CD14-positive monocyte (primary cell): ENCODE results near the gene OTX1. TPM values are rescaled to one million over a fixed set of nuclear protein-coding genes. Genes with fewer than 3 reads are reported as not detected.

Source experiments
- DNase-seq, 3 donors: peaks; one replicate each; pipeline ENCODE4 v3.0.0-alpha.2; 2011 to 2022
- H2AFZ ChIP-seq: 2 replicates; pipeline ENCODE4 v1.6.0; 2012; ENCODE audit warnings: mild to moderate bottlenecking, low read depth, low read length, inconsistent platforms; ENCODE audit not compliant: insufficient read depth, poor library complexity, severe bottlenecking
- H3K27ac ChIP-seq, 2 donors: 1 replicate in 1 of 2; 2 replicates in 1 of 2; pipeline ENCODE4 v1.5.1; 2012 to 2013; ENCODE audit warnings: low read length in 2 of 2, control low read depth in 1 of 2, inconsistent platforms in 1 of 2, low read depth in 1 of 2, mild to moderate bottlenecking in 1 of 2
- H3K27me3 ChIP-seq, 2 donors: one replicate each; pipeline versions ENCODE4 v1.6.0 to v1.6.1; 2011 to 2013; ENCODE audit warnings: low read length in 2 of 2; ENCODE audit not compliant: control insufficient read depth in 2 of 2, insufficient read depth in 2 of 2
- H3K36me3 ChIP-seq, 2 donors: replicated peaks in 1 of 2; 1 replicate in 1 of 2; 2 replicates in 1 of 2; pipeline versions ENCODE4 v1.5.1 to v1.6.1; 2012 to 2013; ENCODE audit warnings: low read length in 2 of 2, control low read depth in 1 of 2, inconsistent platforms in 1 of 2, mild to moderate bottlenecking in 1 of 2; ENCODE audit not compliant: insufficient read depth in 2 of 2, control insufficient read depth in 1 of 2
- H3K4me1 ChIP-seq, 2 donors: 1 replicate in 1 of 2; 2 replicates in 1 of 2; pipeline versions ENCODE4 v1.5.1 to v1.6.1; 2012 to 2013; ENCODE audit warnings: low read length in 2 of 2, control low read depth in 1 of 2, inconsistent platforms in 1 of 2, mild to moderate bottlenecking in 1 of 2, moderate library complexity in 1 of 2; ENCODE audit not compliant: insufficient read depth in 2 of 2, control insufficient read depth in 1 of 2
- H3K4me2 ChIP-seq: replicated peaks from 2 replicates; pipeline ENCODE3; 2012; ENCODE audit warnings: low read length, moderate library complexity, mild to moderate bottlenecking; ENCODE audit not compliant: poor library complexity, severe bottlenecking; ENCODE audit errors: extremely low read depth
- H3K4me3 ChIP-seq, 3 experiments: fragments of 200-600 bp in 1 of 3; sonication (generic) in 1 of 3; replicated peaks in 1 of 3; 1 replicate in 2 of 3; 2 replicates in 1 of 3; pipeline ENCODE4 v1.5.1; 2011 to 2013; ENCODE audit warnings: low read length in 3 of 3, mild to moderate bottlenecking in 3 of 3, control low read depth in 2 of 3, low read depth in 2 of 3, inconsistent platforms in 1 of 3, moderate library complexity in 1 of 3
- H3K79me2 ChIP-seq: 2 replicates; pipeline ENCODE4 v1.6.0; 2012; ENCODE audit warnings: mild to moderate bottlenecking, control low read depth, inconsistent platforms, low read length, moderate library complexity; ENCODE audit not compliant: insufficient read depth
- H3K9ac ChIP-seq: 2 replicates; pipeline ENCODE4 v1.6.0; 2017; ENCODE audit warnings: low read length, mild to moderate bottlenecking; ENCODE audit not compliant: insufficient read depth, poor library complexity, severe bottlenecking
- H3K9me3 ChIP-seq, 2 donors: replicated peaks in 1 of 2; 1 replicate in 1 of 2; 2 replicates in 1 of 2; pipeline versions ENCODE4 v1.5.1 to v1.6.1; 2012 to 2013; ENCODE audit warnings: low read length in 2 of 2, control low read depth in 1 of 2; ENCODE audit not compliant: control insufficient read depth in 1 of 2, insufficient read depth in 1 of 2
- H4K20me1 ChIP-seq: 2 replicates; pipeline ENCODE4 v1.6.0; 2012; ENCODE audit warnings: mild to moderate bottlenecking, low read length, control low read depth, moderate library complexity; ENCODE audit not compliant: insufficient read depth
- H3K27ac Mint-ChIP-seq, 7 donors: one replicate each; pipeline ENCODE4 v1.8.0; 2020; ENCODE audit warnings: mild to moderate bottlenecking in 7 of 7, mixed read lengths in 7 of 7, moderate library complexity in 6 of 7, inconsistent platforms in 2 of 7
- H3K27me3 Mint-ChIP-seq, 3 donors: one replicate each; pipeline ENCODE4 v1.8.0; 2021 to 2022; ENCODE audit warnings: low read depth in 3 of 3, mild to moderate bottlenecking in 3 of 3, mixed read lengths in 3 of 3, moderate library complexity in 3 of 3, inconsistent platforms in 1 of 3
- H3K36me3 Mint-ChIP-seq, 2 donors: one replicate each; pipeline ENCODE4 v1.8.0; 2020; ENCODE audit warnings: mixed read lengths in 2 of 2, inconsistent platforms in 1 of 2, mild to moderate bottlenecking in 1 of 2
- H3K4me1 Mint-ChIP-seq: one replicate; pipeline ENCODE4 v1.8.0; 2020; ENCODE audit warnings: mild to moderate bottlenecking, mixed read lengths
- H3K4me3 Mint-ChIP-seq, 2 donors: one replicate each; pipeline ENCODE4 v1.8.0; 2020; ENCODE audit warnings: mild to moderate bottlenecking in 2 of 2, mixed read lengths in 2 of 2, moderate library complexity in 1 of 2
- H3K9me3 Mint-ChIP-seq, 7 donors: one replicate each; pipeline ENCODE4 v1.8.0; 2020 to 2022; ENCODE audit warnings: mixed read lengths in 7 of 7, mild to moderate bottlenecking in 6 of 7, moderate library complexity in 6 of 7, inconsistent platforms in 2 of 7
- WGBS: methylation state at CpG from one replicate; pipeline ENCODE4 v1.1.5; 2013; ENCODE audit warnings: missing lambda C conversion rate; ENCODE audit not compliant: insufficient coverage; 5-methylcytosine and 5-hydroxymethylcytosine counted together
- intact Hi-C, 2 donors: fragments of 100-400 bp; cut with micrococcal nuclease; formaldehyde crosslinking; loops; one replicate each; pipeline versions ENCODE4 v1.15.0 to v1.15.1; 2023
- polyA plus RNA-seq, 3 donors: library from polyadenylated mRNA; depleted of rRNA in 1 of 3; unstranded in 2 of 3; stranded (reverse) in 1 of 3; fragments of 300-500 nt in 2 of 3; fragments of >200 nt in 1 of 3; fragmentation: Illumina TruSeq in 2 of 3; gene quantifications; 1 replicate in 2 of 3; 2 replicates in 1 of 3; pipeline ENCODE4 v1.2.3, GENCODE V29; 2012 to 2021
- TF ChIP-seq, protein P1 (sequence below): fragments of 200-600 bp; IDR thresholded peaks from one replicate; pipeline ENCODE4 v1.8.0; 2022; ENCODE audit warnings: antibody characterized with exemption, mild to moderate bottlenecking

The OTX1 gene
- polyA plus RNA-seq, 3 donors: not detected

DNA sequence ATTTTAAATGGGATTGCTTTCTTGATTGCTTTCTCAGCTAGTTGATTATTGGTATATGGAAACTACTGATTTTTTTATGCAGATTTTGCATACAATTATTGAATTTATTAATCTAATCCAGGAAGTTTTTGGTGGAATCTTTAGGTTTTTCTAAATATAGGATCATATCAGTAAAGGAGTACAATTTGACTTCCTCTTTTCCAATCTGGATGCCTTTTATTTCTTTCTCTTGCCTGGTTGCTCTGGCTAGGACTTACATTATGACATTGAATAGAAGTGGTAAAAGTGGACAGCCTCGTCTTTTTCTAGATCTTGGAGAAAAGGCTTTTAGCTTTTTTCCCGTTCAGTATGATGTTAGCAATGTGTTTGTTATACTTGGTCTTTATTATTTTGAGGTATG lies 51.3 kb downstream of the OTX1 start:
- Histone ChIP-seq H3K4me3 (no peak overlapping the region), H3K4me1 (no peaks in the 10 kb centered on the region), H4K20me1 (no peaks in the 10 kb centered on the region), H3K9me3 (peaks cover 14 to 22% of the 10 kb centered on the region in 2 donors), H2AFZ (no peak overlapping the region), H3K4me2 (no peak overlapping the region), H3K79me2 (no peaks in the 10 kb centered on the region), H3K9ac (no peak overlapping the region), H3K36me3 (no peaks in the 10 kb centered on the region), H3K27me3 (no peaks in the 10 kb centered on the region), H3K27ac (no peak overlapping the region)
- TF ChIP-seq, protein P1, sequence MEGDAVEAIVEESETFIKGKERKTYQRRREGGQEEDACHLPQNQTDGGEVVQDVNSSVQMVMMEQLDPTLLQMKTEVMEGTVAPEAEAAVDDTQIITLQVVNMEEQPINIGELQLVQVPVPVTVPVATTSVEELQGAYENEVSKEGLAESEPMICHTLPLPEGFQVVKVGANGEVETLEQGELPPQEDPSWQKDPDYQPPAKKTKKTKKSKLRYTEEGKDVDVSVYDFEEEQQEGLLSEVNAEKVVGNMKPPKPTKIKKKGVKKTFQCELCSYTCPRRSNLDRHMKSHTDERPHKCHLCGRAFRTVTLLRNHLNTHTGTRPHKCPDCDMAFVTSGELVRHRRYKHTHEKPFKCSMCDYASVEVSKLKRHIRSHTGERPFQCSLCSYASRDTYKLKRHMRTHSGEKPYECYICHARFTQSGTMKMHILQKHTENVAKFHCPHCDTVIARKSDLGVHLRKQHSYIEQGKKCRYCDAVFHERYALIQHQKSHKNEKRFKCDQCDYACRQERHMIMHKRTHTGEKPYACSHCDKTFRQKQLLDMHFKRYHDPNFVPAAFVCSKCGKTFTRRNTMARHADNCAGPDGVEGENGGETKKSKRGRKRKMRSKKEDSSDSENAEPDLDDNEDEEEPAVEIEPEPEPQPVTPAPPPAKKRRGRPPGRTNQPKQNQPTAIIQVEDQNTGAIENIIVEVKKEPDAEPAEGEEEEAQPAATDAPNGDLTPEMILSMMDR: no peak
- H3K27ac Mint-ChIP-seq: no peak overlapping the region
- no peak overlapping the region for H3K4me3 Mint-ChIP-seq
- no peaks in the 10 kb centered on the region for H3K4me1 Mint-ChIP-seq
- H3K27me3 Mint-ChIP-seq: peaks cover 2 to 4% (median 3%) of the 10 kb centered on the region in 3 donors
- H3K9me3 Mint-ChIP-seq: peaks cover 20 to 30% (median 26%) of the 10 kb centered on the region in 7 donors
- DNase-seq: no peak
- no peaks in the 10 kb centered on the region for H3K36me3 Mint-ChIP-seq
- WGBS: no CpG with 5 or more reads among the region's 2 CpGs
- intact Hi-C loops: no loop called here

DNA sequence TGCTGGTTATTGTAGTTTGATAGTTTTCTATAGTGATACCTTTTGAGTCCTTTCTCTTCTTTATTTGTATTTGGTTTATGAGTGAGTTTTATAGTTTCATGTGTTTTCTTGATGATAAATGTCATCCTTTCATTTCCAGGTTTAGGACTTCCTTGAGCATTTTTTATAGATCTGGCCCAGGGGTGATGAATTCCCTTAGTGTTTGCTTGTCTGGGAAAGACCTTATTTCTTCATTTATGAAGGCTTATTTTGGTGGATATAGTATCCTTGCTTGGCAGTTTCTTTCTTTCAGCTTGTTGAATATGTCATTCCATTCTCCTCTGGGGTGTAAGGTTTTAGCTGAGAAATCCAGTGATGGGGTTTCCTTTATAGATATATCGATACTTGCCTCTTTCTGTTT lies 53.9 kb downstream of the OTX1 start:
- WGBS: no CpG with 5 or more reads among the region's 1 CpG
- TF ChIP-seq, protein P1: no peak
- H3K4me1 Mint-ChIP-seq: no peaks in the 10 kb centered on the region
- intact Hi-C loops: no loop called here
- H3K36me3 ChIP-seq: no peaks in the 10 kb centered on the region
- H3K4me2 ChIP-seq: no peak overlapping the region
- DNase-seq: no peak
- H3K27me3 ChIP-seq: no peaks in the 10 kb centered on the region
- no peak overlapping the region for H3K27ac ChIP-seq
- H3K9ac ChIP-seq: no peak overlapping the region
- no peaks in the 10 kb centered on the region for H3K79me2 ChIP-seq
- peaks cover 20 to 30% (median 24%) of the 10 kb centered on the region in 7 donors for H3K9me3 Mint-ChIP-seq
- H3K9me3 ChIP-seq: peaks cover 16 to 22% of the 10 kb centered on the region in 2 donors
- H3K27ac Mint-ChIP-seq: no peak overlapping the region
- H3K4me3 ChIP-seq: no peak overlapping the region
- H3K4me1 ChIP-seq: no peaks in the 10 kb centered on the region
- peaks cover 2 to 4% (median 3%) of the 10 kb centered on the region in 3 donors for H3K27me3 Mint-ChIP-seq
- H3K4me3 Mint-ChIP-seq: no peak overlapping the region
- H4K20me1 ChIP-seq: no peaks in the 10 kb centered on the region
- H3K36me3 Mint-ChIP-seq: no peaks in the 10 kb centered on the region
- no peak overlapping the region for H2AFZ ChIP-seq
